SK-N-SH (cell line): ENCODE data around the gene SOX13. TPM values are rescaled to one million over a fixed set of nuclear protein-coding genes. Genes with fewer than 3 reads are reported as not detected.

Experiments used
- CTCF ChIA-PET: fragments of 300-600, 350-600 bp; formaldehyde crosslinking; extraction: SDS; loops from one replicate; lab custom pipeline; 2021; lab: Yijun Ruan, JAX
- POLR2A ChIA-PET: fragments of 350-600 bp; sonication (Branson Sonifier 250); formaldehyde crosslinking; extraction: SDS; loops from one replicate; lab custom pipeline; 2020; ENCODE audit warnings: antibody characterized with exemption, inconsistent platforms; lab: Yijun Ruan, JAX
- DNase-seq: peaks from one replicate; pipeline ENCODE4 v3.0.0; 2012
- H2AFZ ChIP-seq: fragments of 200-600 bp; sonication (generic); 2 replicates; pipeline ENCODE4 v1.8.1; 2016; ENCODE audit warnings: antibody characterized with exemption, mild to moderate bottlenecking, low read depth
- H3F3A ChIP-seq: fragments of 200-600 bp; sonication (generic); replicated peaks from 2 replicates; pipeline ENCODE3; 2016; ENCODE audit warnings: antibody characterized with exemption, mild to moderate bottlenecking; ENCODE audit not compliant: insufficient read depth
- H3K27ac ChIP-seq, 2 experiments: fragments of 200-500 bp in 1 of 2; fragments of 200-600 bp in 1 of 2; sonication (Bioruptor generic) in 1 of 2; sonication (generic), shearing (Covaris generic) in 1 of 2; 2 replicates each; pipeline versions ENCODE4 v1.5.1 to v1.6.1; 2014 to 2016; ENCODE audit warnings: low read depth in 2 of 2, inconsistent platforms in 1 of 2, low read length in 1 of 2, mild to moderate bottlenecking in 1 of 2, mixed read lengths in 1 of 2
- H3K27me3 ChIP-seq: fragments of 200-600 bp; sonication (generic), shearing (Covaris generic); 2 replicates; pipeline ENCODE4 v1.6.1; 2016; ENCODE audit warnings: mixed run types; ENCODE audit not compliant: insufficient read depth
- H3K36me3 ChIP-seq, 2 experiments: fragments of 200-500 bp in 1 of 2; fragments of 200-600 bp in 1 of 2; sonication (Bioruptor generic) in 1 of 2; sonication (generic) in 1 of 2; replicated peaks in 1 of 2; 2 replicates each; pipeline versions ENCODE3 to v1.5.1; 2014 to 2016; ENCODE audit warnings: low read length in 1 of 2, mild to moderate bottlenecking in 1 of 2; ENCODE audit not compliant: insufficient read depth in 2 of 2, control insufficient read depth in 1 of 2
- H3K4me1 ChIP-seq, 2 experiments: fragments of 200-500 bp in 1 of 2; fragments of 200-600 bp in 1 of 2; sonication (Bioruptor generic) in 1 of 2; sonication (generic), shearing (Covaris generic) in 1 of 2; 2 replicates each; pipeline versions ENCODE4 v1.5.1 to v1.6.1; 2014 to 2016; ENCODE audit warnings: low read depth in 1 of 2, low read length in 1 of 2, mixed run types in 1 of 2; ENCODE audit not compliant: insufficient read depth in 2 of 2, control insufficient read depth in 1 of 2
- H3K4me2 ChIP-seq: fragments of 200-600 bp; sonication (generic), shearing (Covaris generic); 2 replicates; pipeline ENCODE4 v1.6.1; 2017; ENCODE audit warnings: mixed run types
- H3K4me3 ChIP-seq, 2 experiments: fragments of 200-500 bp in 1 of 2; fragments of 200-600 bp in 1 of 2; sonication (Bioruptor generic) in 1 of 2; sonication (generic), shearing (Covaris generic) in 1 of 2; 2 replicates each; pipeline versions ENCODE4 v1.5.1 to v1.8.1; 2014 to 2016; ENCODE audit warnings: low read depth in 2 of 2, inconsistent platforms in 1 of 2, low read length in 1 of 2, mild to moderate bottlenecking in 1 of 2, mixed read lengths in 1 of 2, moderate library complexity in 1 of 2
- H3K79me2 ChIP-seq: fragments of 200-600 bp; sonication (generic); 2 replicates; pipeline ENCODE4 v1.8.1; 2017; ENCODE audit warnings: mild to moderate bottlenecking; ENCODE audit not compliant: insufficient read depth
- H3K9ac ChIP-seq: fragments of 200-600 bp; sonication (generic); 2 replicates; pipeline ENCODE4 v1.6.1; 2017; ENCODE audit warnings: mixed run types
- H3K9me2 ChIP-seq: fragments of 200-600 bp; sonication (generic); 2 replicates; pipeline ENCODE4 v1.6.1; 2017; ENCODE audit warnings: mixed run types
- H3K9me3 ChIP-seq: fragments of 200-600 bp; sonication (generic); 2 replicates; pipeline ENCODE4 v1.6.1; 2017; ENCODE audit warnings: mixed run types, mild to moderate bottlenecking, moderate library complexity
- H4K20me1 ChIP-seq: fragments of 200-600 bp; sonication (generic); 2 replicates; pipeline ENCODE4 v1.6.1; 2017; ENCODE audit warnings: mild to moderate bottlenecking, mixed run types; ENCODE audit not compliant: insufficient read depth
- CHD2 ChIP-seq: fragments of 150-350 bp; IDR thresholded peaks from 2 replicates; pipeline ENCODE4 v1.6.1; 2018; ENCODE audit warnings: low read length; ENCODE audit not compliant: partially characterized antibody
- FOSL2 ChIP-seq: IDR thresholded peaks from 2 replicates; pipeline ENCODE4 v1.4.0; 2012; ENCODE audit warnings: low read depth, mild to moderate bottlenecking, moderate library complexity, borderline replicate concordance
- FOXM1 ChIP-seq: IDR thresholded peaks from 2 replicates; pipeline ENCODE4 v1.4.0; 2012; ENCODE audit warnings: low read depth, mild to moderate bottlenecking
- GABPA ChIP-seq: IDR thresholded peaks from 2 replicates; pipeline ENCODE4 v1.4.0; 2012; ENCODE audit warnings: low read depth, mild to moderate bottlenecking
- MXI1 ChIP-seq: IDR thresholded peaks from 2 replicates; pipeline ENCODE4 v1.6.1; 2012; ENCODE audit warnings: mild to moderate bottlenecking, low read depth, low read length, improper control_type of control experiment
- POLR2AphosphoS5 ChIP-seq: IDR thresholded peaks from 2 replicates; pipeline ENCODE4 v1.6.1; 2012; ENCODE audit warnings: low read depth, low read length
- YY1 ChIP-seq: IDR thresholded peaks from 2 replicates; pipeline ENCODE4 v1.4.0; 2012; ENCODE audit warnings: low read depth, mild to moderate bottlenecking
- WGBS: methylation state at CpG from one replicate; pipeline ENCODE4 v1.1.6; 2017; ENCODE audit warnings: low lambda C conversion rate; 5-methylcytosine and 5-hydroxymethylcytosine counted together
- polyA plus RNA-seq, 3 experiments: library from polyadenylated mRNA; depleted of rRNA; stranded (reverse); fragments of >200 nt; gene quantifications; 2 replicates each; pipeline ENCODE4 v1.2.3, GENCODE V29; 2012
- TF ChIP-seq, protein P1 (sequence below): fragments of 150-350 bp; IDR thresholded peaks from 2 replicates; pipeline ENCODE4 v1.6.1; 2016; ENCODE audit warnings: mild to moderate bottlenecking, low read depth, low read length
- TF ChIP-seq, protein P2 (sequence below): fragments of 150-350 bp; IDR thresholded peaks from 2 replicates; pipeline ENCODE4 v1.6.1; 2017; ENCODE audit warnings: antibody characterized with exemption, low read length, low read depth, borderline replicate concordance

Gene SOX13
- polyA plus RNA-seq, 1 of the 3 experiments (the other 2 are of a cell fraction) = 10.6 TPM

DNA sequence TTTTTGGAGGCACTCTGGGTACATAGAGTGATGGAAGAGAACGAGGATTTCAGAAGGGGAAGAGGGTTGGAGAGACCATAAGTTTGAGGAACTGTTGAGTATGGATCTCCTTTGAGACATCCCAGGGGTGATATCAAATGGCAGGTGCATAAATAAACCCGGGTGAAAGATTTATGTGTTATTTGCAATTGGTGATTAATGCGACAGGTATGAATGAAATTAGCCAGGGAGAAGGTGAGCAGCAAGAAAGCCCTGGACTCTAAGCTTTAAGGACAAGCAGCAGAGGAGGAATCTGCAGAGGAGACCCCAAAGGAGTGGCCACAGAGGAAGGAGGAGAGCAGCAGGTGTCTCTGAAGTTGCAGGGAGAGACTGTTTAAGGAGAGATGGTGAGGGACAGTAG is 102.0 kb downstream of the SOX13 start:
- CTCF ChIA-PET = interaction anchor here (0.8 to 20.5 kb wide), 5 partner anchors 12 to 187 kb away, joined by 3 to 302 read pairs (median 26); partner anchors contain the start of gene PLEKHA6

DNA sequence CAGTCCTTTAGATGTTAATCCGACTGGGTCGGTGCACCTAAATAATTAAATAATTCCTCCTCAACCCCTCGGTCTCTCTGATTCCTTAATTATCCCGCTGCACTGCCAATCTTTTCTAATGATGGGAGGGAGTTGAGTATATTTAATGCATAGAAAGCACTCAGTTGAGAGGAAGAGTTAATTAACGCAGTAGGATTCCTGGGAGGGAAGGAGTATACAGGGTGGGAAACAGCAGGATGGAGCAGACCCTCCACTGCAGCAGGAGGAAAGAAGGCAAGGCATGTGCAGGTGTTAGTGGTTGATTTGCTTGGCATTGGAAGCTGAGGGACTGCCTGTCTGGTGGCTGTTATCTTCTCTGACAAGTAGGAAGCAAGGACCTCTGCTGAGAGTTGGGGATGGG is 103.1 kb downstream of the SOX13 start:
- 41% methylated on average over 5 of the region's 5 CpGs for WGBS
- no peak overlapping the region for H2AFZ ChIP-seq
- ChIA-PET CTCF (interaction anchor here (0.7 to 20.5 kb wide), 7 partner anchors 13 to 235 kb away, joined by 3 to 302 read pairs (median 4); partner anchors contain the start of genes GOLT1A and PLEKHA6), POLR2A (no interaction called here)
- no peak overlapping the region for H3K4me3 ChIP-seq
- no peaks in the 10 kb centered on the region for H3K9me3 ChIP-seq
- H3K36me3 ChIP-seq = no peaks in the 10 kb centered on the region
- TF ChIP-seq, protein P1, sequence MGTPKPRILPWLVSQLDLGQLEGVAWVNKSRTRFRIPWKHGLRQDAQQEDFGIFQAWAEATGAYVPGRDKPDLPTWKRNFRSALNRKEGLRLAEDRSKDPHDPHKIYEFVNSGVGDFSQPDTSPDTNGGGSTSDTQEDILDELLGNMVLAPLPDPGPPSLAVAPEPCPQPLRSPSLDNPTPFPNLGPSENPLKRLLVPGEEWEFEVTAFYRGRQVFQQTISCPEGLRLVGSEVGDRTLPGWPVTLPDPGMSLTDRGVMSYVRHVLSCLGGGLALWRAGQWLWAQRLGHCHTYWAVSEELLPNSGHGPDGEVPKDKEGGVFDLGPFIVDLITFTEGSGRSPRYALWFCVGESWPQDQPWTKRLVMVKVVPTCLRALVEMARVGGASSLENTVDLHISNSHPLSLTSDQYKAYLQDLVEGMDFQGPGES = no peak
- TF ChIP-seq MXI1 = no peak
- TF ChIP-seq FOXM1 = no peak
- TF ChIP-seq, protein P2, sequence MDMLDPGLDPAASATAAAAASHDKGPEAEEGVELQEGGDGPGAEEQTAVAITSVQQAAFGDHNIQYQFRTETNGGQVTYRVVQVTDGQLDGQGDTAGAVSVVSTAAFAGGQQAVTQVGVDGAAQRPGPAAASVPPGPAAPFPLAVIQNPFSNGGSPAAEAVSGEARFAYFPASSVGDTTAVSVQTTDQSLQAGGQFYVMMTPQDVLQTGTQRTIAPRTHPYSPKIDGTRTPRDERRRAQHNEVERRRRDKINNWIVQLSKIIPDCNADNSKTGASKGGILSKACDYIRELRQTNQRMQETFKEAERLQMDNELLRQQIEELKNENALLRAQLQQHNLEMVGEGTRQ = no peak
- no peak for TF ChIP-seq FOSL2
- no peak for TF ChIP-seq GABPA
- TF ChIP-seq POLR2AphosphoS5 = no peak
- TF ChIP-seq YY1 = no peak
- no peak overlapping the region for H3K9ac ChIP-seq
- DNase-seq = no peak
- H3F3A ChIP-seq = no peaks in the 10 kb centered on the region
- H3K27me3 ChIP-seq = no peaks in the 10 kb centered on the region; the same call in 1 of the 2 replicates
- H4K20me1 ChIP-seq = no peaks in the 10 kb centered on the region
- H3K27ac ChIP-seq = no peak overlapping the region
- no peak overlapping the region for H3K4me2 ChIP-seq
- H3K9me2 ChIP-seq = no peaks in the 10 kb centered on the region
- H3K79me2 ChIP-seq = no peaks in the 10 kb centered on the region
- H3K4me1 ChIP-seq = 0 out of 4 replicates have a peak, but pooled peaks cover 0 to 3% of the 10 kb centered on the region in 2 experiments

More for the DNA sequence above, 102.0 kb downstream of the SOX13 start:
- Histone ChIP-seq H3K9ac (no peak overlapping the region), H3F3A (no peaks in the 10 kb centered on the region), H2AFZ (no peak overlapping the region), H3K27ac (no peak overlapping the region), H3K4me2 (no peak overlapping the region), H3K4me1 (0 out of 4 replicates have a peak, but pooled peaks cover 0 to 3% of the 10 kb centered on the region in 2 experiments), H3K4me3 (no peak overlapping the region), H3K9me2 (no peaks in the 10 kb centered on the region), H3K79me2 (no peaks in the 10 kb centered on the region), H3K9me3 (no peaks in the 10 kb centered on the region), H3K27me3 (no peaks in the 10 kb centered on the region; the same call in 1 of the 2 replicates), H4K20me1 (no peaks in the 10 kb centered on the region), H3K36me3 (no peaks in the 10 kb centered on the region)
- POLR2A ChIA-PET = no interaction called here
- WGBS = 54% methylated on average over 3 of the region's 3 CpGs
- TF ChIP-seq CHD2 = no peak
- no peak for DNase-seq
